HUES6 (cell line): Measurements from ENCODE around the gene FOXC2.

Experiments used
- H3K27ac ChIP-seq: 2 replicates; pipeline ENCODE4 v1.7.0; 2013; ENCODE audit warnings: low read depth, mild to moderate bottlenecking, low read length, inconsistent platforms
- H3K27me3 ChIP-seq: 2 replicates; pipeline ENCODE4 v1.6.1; 2013; ENCODE audit warnings: low read length; ENCODE audit not compliant: control insufficient read depth, insufficient read depth
- H3K36me3 ChIP-seq: 2 replicates; pipeline ENCODE4 v1.6.1; 2013; ENCODE audit warnings: low read length; ENCODE audit not compliant: control insufficient read depth, insufficient read depth
- H3K4me1 ChIP-seq: 2 replicates; pipeline ENCODE4 v1.6.1; 2013; ENCODE audit warnings: low read length; ENCODE audit not compliant: control insufficient read depth, insufficient read depth
- H3K4me3 ChIP-seq: 2 replicates; pipeline ENCODE4 v1.5.1; 2013; ENCODE audit warnings: low read depth, low read length
- H3K9ac ChIP-seq: one replicate; pipeline ENCODE4 v1.6.1; 2013; ENCODE audit warnings: mild to moderate bottlenecking, low read length
- H3K9me3 ChIP-seq: 2 replicates; pipeline ENCODE4 v1.6.1; 2013; ENCODE audit warnings: low read depth, low read length; ENCODE audit not compliant: control insufficient read depth, insufficient read depth

The FOXC2 gene

GRCh38 chr16:86533767-86534351 is 32.8 kb upstream of the FOXC2 start:
- Histone ChIP-seq H3K27me3 (no peaks in the 10 kb centered on the region), H3K36me3 (peaks cover 19% of the 10 kb centered on the region), H3K27ac (no peak overlapping the region), H3K9ac (no peak overlapping the region), H3K9me3 (no peaks in the 10 kb centered on the region), H3K4me1 (no peaks in the 10 kb centered on the region), H3K4me3 (no peak overlapping the region)

GRCh38 chr16:86534779-86535615 is 31.6 kb upstream of the FOXC2 start:
- H3K27me3 ChIP-seq, result no peaks in the 10 kb centered on the region
- H3K36me3 ChIP-seq, result peaks cover 29% of the 10 kb centered on the region
- no peaks in the 10 kb centered on the region for H3K4me1 ChIP-seq
- H3K4me3 ChIP-seq, result no peak overlapping the region
- H3K27ac ChIP-seq, result no peak overlapping the region
- no peak overlapping the region for H3K9ac ChIP-seq
- H3K9me3 ChIP-seq, result no peaks in the 10 kb centered on the region

DNA sequence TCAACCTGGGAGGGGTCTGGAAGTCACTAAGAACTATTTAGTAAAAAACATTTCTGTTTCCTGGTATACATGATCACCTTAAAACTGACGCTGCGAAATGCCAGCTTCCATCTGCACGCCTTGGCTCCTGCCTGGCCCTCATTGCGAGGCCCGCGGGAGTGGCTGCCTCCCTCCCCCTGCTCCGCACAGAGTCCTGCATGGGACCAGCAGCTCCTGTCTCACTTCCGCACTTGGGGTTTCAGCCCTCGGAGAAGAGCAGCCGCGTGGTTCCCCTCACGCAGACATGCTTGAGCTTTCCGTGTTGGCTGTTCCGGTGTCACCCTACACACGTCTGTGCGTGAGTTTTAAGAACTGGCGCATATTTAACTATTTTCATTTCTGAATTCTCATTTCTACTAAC is 30.0 kb upstream of the FOXC2 start:
- no peaks in the 10 kb centered on the region for H3K27me3 ChIP-seq
- no peak overlapping the region for H3K4me3 ChIP-seq
- H3K27ac ChIP-seq, result no peak overlapping the region
- no peak overlapping the region for H3K9ac ChIP-seq
- H3K36me3 ChIP-seq, result peaks cover 45% of the 10 kb centered on the region
- no peaks in the 10 kb centered on the region for H3K4me1 ChIP-seq
- H3K9me3 ChIP-seq, result no peaks in the 10 kb centered on the region

GRCh38 chr16:86537486-86537885 is 29.1 kb upstream of the FOXC2 start:
- no peaks in the 10 kb centered on the region for H3K27me3 ChIP-seq
- peaks cover 53% of the 10 kb centered on the region for H3K36me3 ChIP-seq
- H3K4me3 ChIP-seq, result no peak overlapping the region

DNA sequence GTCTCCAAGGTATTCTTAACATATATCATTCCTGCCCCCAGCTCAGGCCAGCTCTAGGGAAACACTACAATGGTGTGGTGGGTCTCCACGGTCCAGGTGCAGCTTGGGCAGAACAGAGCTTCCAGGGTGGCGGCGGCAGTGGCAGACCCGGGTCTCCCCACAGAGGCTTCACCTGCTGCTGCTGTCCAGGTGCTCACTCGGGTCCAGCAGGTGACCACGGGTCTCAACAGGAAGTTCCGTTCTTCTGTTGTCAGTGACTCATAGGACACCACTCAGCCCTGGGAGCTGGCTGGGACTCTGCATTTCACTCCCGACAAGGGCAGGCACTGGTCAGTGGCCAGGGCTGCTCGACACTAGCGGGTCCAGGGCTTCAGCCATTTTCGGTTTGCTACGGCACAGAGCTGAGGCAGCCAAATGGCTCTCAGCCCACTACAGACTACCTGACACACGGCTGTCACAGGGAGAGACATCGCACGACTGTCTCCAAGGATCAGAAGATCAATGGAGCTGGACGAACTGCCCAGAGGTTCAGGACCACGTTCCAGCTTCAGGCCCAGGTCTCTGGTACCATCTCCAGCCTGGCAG is 28.3 kb upstream of the FOXC2 start:
- no peak overlapping the region for H3K9ac ChIP-seq
- H3K4me1 ChIP-seq, result no peaks in the 10 kb centered on the region
- H3K27me3 ChIP-seq, result no peaks in the 10 kb centered on the region
- H3K4me3 ChIP-seq, result no peak overlapping the region
- no peaks in the 10 kb centered on the region for H3K9me3 ChIP-seq
- peaks cover 55% of the 10 kb centered on the region for H3K36me3 ChIP-seq
- no peak overlapping the region for H3K27ac ChIP-seq

More at GRCh38 chr16:86537486-86537885, 29.1 kb upstream of the FOXC2 start:
- H3K9me3 ChIP-seq, result no peaks in the 10 kb centered on the region
- H3K9ac ChIP-seq, result no peak overlapping the region
- no peak overlapping the region for H3K27ac ChIP-seq
- H3K4me1 ChIP-seq, result no peaks in the 10 kb centered on the region

- Histone ChIP-seq H3K9me3 (no peaks in the 10 kb centered on the region), H3K9ac (no peak overlapping the region), H3K36me3 (peaks cover 60% of the 10 kb centered on the region)
Measured at GRCh38 chr16:86540894-86541293, 25.7 kb upstream of the FOXC2 start.

DNA sequence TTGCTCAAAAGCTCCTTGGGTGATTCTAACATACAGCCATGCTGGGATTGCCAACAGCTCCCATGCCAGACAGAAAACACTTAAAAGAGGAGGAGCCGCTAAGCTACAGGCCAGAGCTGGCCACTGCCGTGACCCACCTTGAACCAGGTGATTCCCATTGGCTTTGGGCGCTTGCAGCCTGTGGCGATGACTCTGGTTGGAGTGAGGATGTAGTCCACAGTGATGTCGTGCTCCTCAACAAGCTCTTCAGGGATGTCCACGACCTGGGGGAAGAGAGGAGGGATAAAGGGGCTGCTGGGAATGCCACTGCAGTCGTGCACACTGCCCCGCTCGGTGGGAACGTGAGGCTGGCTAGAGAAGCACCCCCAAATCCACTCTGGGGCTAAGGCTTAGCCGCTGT is 25.1 kb upstream of the FOXC2 start:
- no peaks in the 10 kb centered on the region for H3K4me1 ChIP-seq
- H3K9me3 ChIP-seq, result no peaks in the 10 kb centered on the region
- peaks cover 61% of the 10 kb centered on the region for H3K36me3 ChIP-seq
- no peaks in the 10 kb centered on the region for H3K27me3 ChIP-seq
- no peak overlapping the region for H3K4me3 ChIP-seq
- H3K27ac ChIP-seq, result no peak overlapping the region
- no peak overlapping the region for H3K9ac ChIP-seq

More at GRCh38 chr16:86540894-86541293, 25.7 kb upstream of the FOXC2 start:
- Histone ChIP-seq H3K4me1 (no peaks in the 10 kb centered on the region), H3K4me3 (no peak overlapping the region), H3K27me3 (no peaks in the 10 kb centered on the region), H3K27ac (no peak overlapping the region)

DNA sequence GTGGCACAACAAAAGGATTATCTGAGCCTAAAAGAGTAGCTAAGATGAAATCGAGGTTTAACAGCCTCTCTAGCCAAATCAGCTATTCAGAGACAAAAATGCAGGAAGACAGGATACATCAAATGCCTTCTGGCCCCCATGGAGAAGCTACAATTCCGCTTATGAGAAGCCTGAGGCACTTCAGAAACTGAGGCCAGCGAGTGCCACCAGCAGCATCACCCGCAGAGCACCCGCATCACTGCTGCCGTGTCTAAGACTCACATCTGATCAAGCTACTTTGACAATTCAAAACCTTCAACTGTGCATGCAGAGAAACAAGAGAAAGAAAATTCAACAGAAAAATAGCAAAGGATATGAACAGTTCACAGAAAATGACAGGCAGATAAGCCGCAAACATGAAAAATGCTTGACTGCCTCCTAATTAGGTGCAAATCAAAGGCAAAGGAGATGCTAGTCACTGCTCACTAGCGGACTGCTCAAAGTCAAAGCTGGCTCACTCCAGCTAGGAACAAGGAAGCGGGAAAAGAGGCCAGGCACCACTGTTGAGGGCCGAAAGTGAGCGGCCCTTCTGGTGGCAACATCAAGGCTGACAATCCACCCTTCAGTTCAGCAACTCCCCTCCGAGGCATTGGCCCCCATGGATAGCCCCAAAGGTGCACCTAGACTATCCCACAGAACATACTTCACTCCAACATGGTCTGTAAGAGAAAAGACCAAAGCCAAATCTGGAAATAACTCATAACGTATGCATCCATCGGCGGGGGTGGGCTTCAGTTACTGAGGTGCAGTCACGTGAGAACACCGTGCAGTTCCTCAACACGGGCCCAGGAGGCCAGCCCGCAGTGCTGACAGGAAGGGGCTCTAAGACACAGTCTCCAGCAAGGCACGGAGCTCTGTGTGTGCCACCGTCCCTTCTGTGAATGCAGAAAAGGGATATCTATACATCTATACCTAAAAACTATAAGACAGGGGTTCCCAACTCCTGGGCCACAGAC is 23.6 kb upstream of the FOXC2 start:
- Histone ChIP-seq H3K9ac (no peak overlapping the region), H3K4me1 (no peaks in the 10 kb centered on the region), H3K9me3 (no peaks in the 10 kb centered on the region), H3K36me3 (peaks cover 65% of the 10 kb centered on the region), H3K4me3 (no peak overlapping the region), H3K27ac (no peak overlapping the region), H3K27me3 (no peaks in the 10 kb centered on the region)

DNA sequence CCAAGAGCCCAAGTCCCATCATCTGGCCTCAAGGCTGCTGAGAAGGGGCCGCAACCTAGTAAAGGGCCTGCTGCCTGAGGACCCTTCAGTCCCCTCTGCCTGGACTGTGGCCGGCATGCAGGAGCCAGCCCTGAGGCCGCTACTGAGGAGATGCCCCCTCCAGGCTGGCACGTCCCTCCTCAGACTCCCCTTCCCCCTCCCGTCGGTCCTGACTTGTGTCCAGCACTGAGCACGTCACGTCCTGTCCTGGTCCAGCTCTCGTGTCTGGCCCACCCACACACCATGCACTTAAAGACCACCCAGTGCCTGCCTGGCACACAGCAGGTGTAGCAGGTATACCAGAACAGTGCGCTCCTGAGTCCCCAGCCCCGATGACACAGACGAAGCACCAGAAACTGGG is 21.1 kb upstream of the FOXC2 start:
- no peaks in the 10 kb centered on the region for H3K27me3 ChIP-seq
- no peaks in the 10 kb centered on the region for H3K4me1 ChIP-seq
- no peak overlapping the region for H3K4me3 ChIP-seq
- no peak overlapping the region for H3K9ac ChIP-seq
- H3K27ac ChIP-seq, result no peak overlapping the region
- no peaks in the 10 kb centered on the region for H3K9me3 ChIP-seq
- H3K36me3 ChIP-seq, result peaks cover 58% of the 10 kb centered on the region

DNA sequence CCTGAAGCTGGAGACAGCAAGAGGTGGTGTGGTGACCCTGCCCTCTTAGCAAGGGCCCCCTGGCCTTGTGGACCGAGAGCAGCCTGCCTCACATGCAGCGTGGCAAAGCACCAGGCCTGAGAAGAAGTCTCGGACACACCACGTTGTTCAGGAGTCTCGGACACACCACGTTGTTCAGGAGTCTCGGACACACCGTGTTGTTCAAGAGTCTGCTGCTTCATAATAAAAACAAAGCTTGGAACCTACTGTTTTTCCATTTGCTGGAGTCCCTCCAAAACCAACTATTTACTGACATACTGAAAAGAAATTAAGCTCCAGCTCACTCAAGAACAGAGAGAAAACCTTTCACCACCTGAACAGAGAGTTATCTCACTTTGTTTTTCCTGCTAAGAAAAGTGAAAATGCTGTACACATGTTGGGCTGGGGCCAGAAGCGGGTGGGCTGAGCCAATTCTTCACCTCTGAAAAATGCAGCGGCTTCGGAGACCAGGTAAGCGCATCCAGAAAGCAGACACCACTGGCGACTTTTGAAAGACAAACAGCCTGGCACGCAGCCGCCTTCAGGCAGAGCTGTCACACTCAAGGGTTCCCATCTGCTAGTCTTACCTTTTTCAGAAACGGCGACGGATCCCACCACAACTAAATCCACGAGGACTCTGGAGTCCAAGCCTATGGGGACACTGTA is 20.5 kb upstream of the FOXC2 start:
- Histone ChIP-seq H3K4me3 (no peak overlapping the region), H3K9ac (no peak overlapping the region), H3K9me3 (no peaks in the 10 kb centered on the region), H3K27ac (no peak overlapping the region), H3K36me3 (peaks cover 56% of the 10 kb centered on the region), H3K27me3 (no peaks in the 10 kb centered on the region), H3K4me1 (no peaks in the 10 kb centered on the region)
